Nephron progenitor cell (in vitro differentiated cells): ENCODE measurements around the gene PKN2.

Experiments
- DNase-seq: peaks from one replicate; pipeline ENCODE4 v3.0.0; 2021
- H3K27ac Mint-ChIP-seq: 2 replicates; pipeline ENCODE4 v1.8.0; 2021; ENCODE audit warnings: mild to moderate bottlenecking, moderate library complexity, mixed read lengths
- H3K27me3 Mint-ChIP-seq: 2 replicates; pipeline ENCODE4 v1.8.0; 2021; ENCODE audit warnings: mild to moderate bottlenecking, low read depth, mixed read lengths; ENCODE audit not compliant: poor library complexity
- H3K36me3 Mint-ChIP-seq: 2 replicates; pipeline ENCODE4 v1.8.0; 2021; ENCODE audit warnings: low read depth, mixed read lengths
- H3K4me1 Mint-ChIP-seq: 2 replicates; pipeline ENCODE4 v1.8.0; 2021; ENCODE audit warnings: mixed read lengths
- H3K4me3 Mint-ChIP-seq: 2 replicates; pipeline ENCODE4 v1.8.0; 2021; ENCODE audit warnings: mild to moderate bottlenecking, moderate library complexity, mixed read lengths
- H3K9me3 Mint-ChIP-seq: 2 replicates; pipeline ENCODE4 v1.8.0; 2021; ENCODE audit warnings: mild to moderate bottlenecking, moderate library complexity, mixed read lengths
- CTCF ChIP-seq: fragments of 200-600 bp; sonication (generic); IDR thresholded peaks from 2 replicates; pipeline ENCODE4 v1.5.0; 2021; ENCODE audit warnings: antibody characterized with exemption

PKN2 gene

GRCh38 chr1:88655685-88656299 lies 28.3 kb upstream of the PKN2 start:
- H3K4me3 Mint-ChIP-seq: no peak overlapping the region
- peak; percentile 78 for TF ChIP-seq CTCF
- DNase-seq: no peak
- H3K27me3 Mint-ChIP-seq: no peaks in the 10 kb centered on the region
- peaks cover under 1% of the 10 kb centered on the region for H3K4me1 Mint-ChIP-seq
- no peak overlapping the region for H3K27ac Mint-ChIP-seq
- H3K9me3 Mint-ChIP-seq: no peaks in the 10 kb centered on the region
- no peaks in the 10 kb centered on the region for H3K36me3 Mint-ChIP-seq

GRCh38 chr1:88658419-88658818 lies 25.7 kb upstream of the PKN2 start:
- Mint-ChIP-seq H3K4me3 (no peak overlapping the region), H3K9me3 (no peaks in the 10 kb centered on the region), H3K27me3 (no peaks in the 10 kb centered on the region), H3K27ac (no peak overlapping the region), H3K4me1 (peaks cover 12% of the 10 kb centered on the region), H3K36me3 (no peaks in the 10 kb centered on the region)
- no peak for TF ChIP-seq CTCF
- DNase-seq: no peak

- Mint-ChIP-seq H3K36me3 (no peaks in the 10 kb centered on the region), H3K4me1 (peaks cover 12% of the 10 kb centered on the region), H3K27me3 (no peaks in the 10 kb centered on the region), H3K4me3 (no peak overlapping the region), H3K9me3 (no peaks in the 10 kb centered on the region), H3K27ac (no peak overlapping the region)
- DNase-seq: no peak
- TF ChIP-seq CTCF: no peak
Observed at GRCh38 chr1:88659552-88659951, 24.5 kb upstream of the PKN2 start.

GRCh38 chr1:88661188-88661587 lies 22.9 kb upstream of the PKN2 start:
- Mint-ChIP-seq H3K4me1 (peaks cover 12% of the 10 kb centered on the region), H3K9me3 (no peaks in the 10 kb centered on the region), H3K36me3 (no peaks in the 10 kb centered on the region), H3K27me3 (no peaks in the 10 kb centered on the region), H3K4me3 (no peak overlapping the region), H3K27ac (peak overlapping the region; percentile 63)
- TF ChIP-seq CTCF: no peak
- DNase-seq: no peak

GRCh38 chr1:88661951-88662699 lies 21.9 kb upstream of the PKN2 start:
- Mint-ChIP-seq H3K27ac (peak overlapping the region; percentile 24), H3K9me3 (no peaks in the 10 kb centered on the region), H3K4me1 (peaks cover 12% of the 10 kb centered on the region), H3K27me3 (no peaks in the 10 kb centered on the region), H3K36me3 (no peaks in the 10 kb centered on the region), H3K4me3 (no peak overlapping the region)
- no peak for TF ChIP-seq CTCF
- DNase-seq: no peak

GRCh38 chr1:88662723-88663122 lies 21.4 kb upstream of the PKN2 start:
- H3K4me3 Mint-ChIP-seq: no peak overlapping the region

More at GRCh38 chr1:88662723-88663122, 21.4 kb upstream of the PKN2 start:
- DNase-seq: no peak
- Mint-ChIP-seq H3K27ac (no peak overlapping the region), H3K27me3 (no peaks in the 10 kb centered on the region), H3K4me1 (peaks cover 12% of the 10 kb centered on the region), H3K9me3 (no peaks in the 10 kb centered on the region), H3K36me3 (no peaks in the 10 kb centered on the region)
- TF ChIP-seq CTCF: no peak
